Testis (tissue), 3 donors: Measurements from ENCODE around the gene CD83. TPM values are rescaled to one million over a fixed set of nuclear protein-coding genes. Genes with fewer than 3 reads are reported as not detected.

Experiments
- DNase-seq: peaks from one replicate; pipeline ENCODE4 v3.0.0-alpha.2; 2019
- H3K27ac ChIP-seq, 2 donors: fragments of 200-600 bp; sonication (generic); one replicate each; pipeline ENCODE4 v1.5.1; 2019
- H3K27me3 ChIP-seq: fragments of 200-600 bp; sonication (generic); one replicate; pipeline ENCODE4 v1.5.1; 2019
- H3K36me3 ChIP-seq: fragments of 200-600 bp; sonication (generic); one replicate; pipeline ENCODE4 v1.5.1; 2017; ENCODE audit warnings: low read depth; ENCODE audit errors: missing control alignments
- H3K4me1 ChIP-seq: fragments of 200-600 bp; sonication (generic); one replicate; pipeline ENCODE4 v1.5.1; 2019
- H3K4me3 ChIP-seq, 2 donors: fragments of 200-600 bp; sonication (generic); one replicate each; pipeline ENCODE4 v1.5.1; 2017 to 2019
- H3K9me3 ChIP-seq: fragments of 200-600 bp; sonication (generic); one replicate; pipeline ENCODE4 v1.5.1; 2017
- CTCF ChIP-seq, 3 experiments: fragments of 450-650 bp in 2 of 3; fragments of 200-600 bp in 1 of 3; sonication (generic) in 1 of 3; IDR thresholded peaks; one replicate each; pipeline ENCODE4 v1.5.1; 2016 to 2019; ENCODE audit warnings: antibody characterized with exemption in 3 of 3, mild to moderate bottlenecking in 2 of 3, moderate library complexity in 1 of 3
- POLR2A ChIP-seq: fragments of 450-650 bp; IDR thresholded peaks from one replicate; pipeline ENCODE4 v1.6.1; 2017; ENCODE audit warnings: antibody characterized with exemption, mild to moderate bottlenecking, moderate library complexity
- WGBS, 2 donors: methylation state at CpG; one replicate each; pipeline ENCODE4 v1.1.5; 2018; 5-methylcytosine and 5-hydroxymethylcytosine counted together
- intact Hi-C: fragments of 100-400 bp; cut with DNase I; formaldehyde crosslinking; loops from one replicate; pipeline ENCODE4 v1.15.1; 2023; ENCODE audit warnings: low total_unique reads
- polyA plus RNA-seq: library from polyadenylated mRNA; stranded (reverse); fragments of 350-450 nt; fragmentation: Illumina TruSeq; extraction: RNeasy Lipid Tissue Mini Kit (QIAGEN cat#74804); gene quantifications from one replicate; pipeline ENCODE4 v1.2.3, GENCODE V29; 2014; ENCODE audit warnings: low read depth, low replicate concordance; ENCODE audit not compliant: insufficient read depth
- total RNA-seq, 2 donors: library from RNA; depleted of rRNA; stranded (reverse); fragments of >200 nt; gene quantifications; one replicate each; pipeline ENCODE4 v1.2.3, GENCODE V29; 2016

Gene CD83
- total and polyA plus RNA-seq, 3 donors from 2014 or later: 5.6 to 12.2 (median 6.2) TPM

GRCh38 chr6:14105547-14105946 lies 12.0 kb upstream of the CD83 start:
- Histone ChIP-seq H3K27me3 (no peaks in the 10 kb centered on the region), H3K4me3 (no peak overlapping the region), H3K9me3 (no peaks in the 10 kb centered on the region), H3K27ac (no peak overlapping the region), H3K4me1 (no peaks in the 10 kb centered on the region), H3K36me3 (no peaks in the 10 kb centered on the region)
- intact Hi-C loops: no loop called here
- 89 to 94% methylated on average over 1 of the region's 1 CpG for WGBS, 2 donors
- no peak for DNase-seq
- TF ChIP-seq CTCF (IDR thresholded peaks at IDR 0.05) (no peak), POLR2A (no peak)

GRCh38 chr6:14107000-14107399 lies 10.6 kb upstream of the CD83 start:
- H3K27me3 ChIP-seq: no peaks in the 10 kb centered on the region
- no peaks in the 10 kb centered on the region for H3K4me1 ChIP-seq
- DNase-seq: no peak
- H3K36me3 ChIP-seq: no peaks in the 10 kb centered on the region
- no peaks in the 10 kb centered on the region for H3K9me3 ChIP-seq
- no peak overlapping the region for H3K27ac ChIP-seq
- intact Hi-C loops: no loop called here
- no peak overlapping the region for H3K4me3 ChIP-seq
- TF ChIP-seq CTCF (IDR thresholded peaks at IDR 0.05): no peak
- TF ChIP-seq POLR2A: no peak

- Histone ChIP-seq H3K4me1 (no peaks in the 10 kb centered on the region), H3K4me3 (no peak overlapping the region), H3K9me3 (no peaks in the 10 kb centered on the region), H3K27me3 (no peaks in the 10 kb centered on the region), H3K27ac (no peak overlapping the region), H3K36me3 (no peaks in the 10 kb centered on the region)
- TF ChIP-seq POLR2A (no peak), CTCF (IDR thresholded peaks at IDR 0.05) (no peak)
- intact Hi-C loops: no loop called here
- no peak for DNase-seq
- WGBS, 2 donors: 89 to 91% methylated on average over 5 of the region's 5 CpGs
Observed at GRCh38 chr6:14107711-14108494, 9.7 kb upstream of the CD83 start.

- Histone ChIP-seq H3K27me3 (no peaks in the 10 kb centered on the region), H3K9me3 (no peaks in the 10 kb centered on the region), H3K4me3 (no peak overlapping the region), H3K36me3 (no peaks in the 10 kb centered on the region), H3K27ac (no peak overlapping the region), H3K4me1 (no peaks in the 10 kb centered on the region)
- no peak for DNase-seq
- 58% methylated on average over 14 of the region's 14 CpGs for WGBS, 2 donors
- intact Hi-C loops: no loop called here
- TF ChIP-seq CTCF (IDR thresholded peaks at IDR 0.05): no peak
- TF ChIP-seq POLR2A: no peak
Observed at GRCh38 chr6:14108571-14109410, 8.8 kb upstream of the CD83 start.
